SK-N-MC (cell line): ENCODE results near the gene HELB.

Source experiments
- EZH2 ChIP-seq: fragments of 200-600 bp; sonication (generic); IDR thresholded peaks from one replicate; pipeline ENCODE4 v1.6.1; 2017; ENCODE audit warnings: antibody characterized with exemption
- FOXP2 ChIP-seq: optimal IDR thresholded peaks from 2 replicates; pipeline ENCODE3; 2011; ENCODE audit warnings: mild to moderate bottlenecking, moderate library complexity; ENCODE audit not compliant: insufficient read depth; ENCODE audit errors: extremely low read length, control extremely low read depth

- TF ChIP-seq EZH2 (no peak), FOXP2 (no peak)
Measured at GRCh38 chr12:66304296-66304900, 2.1 kb downstream of the HELB start.
